ENCODE results near the gene PRDM5.

PRDM5 gene

DNA sequence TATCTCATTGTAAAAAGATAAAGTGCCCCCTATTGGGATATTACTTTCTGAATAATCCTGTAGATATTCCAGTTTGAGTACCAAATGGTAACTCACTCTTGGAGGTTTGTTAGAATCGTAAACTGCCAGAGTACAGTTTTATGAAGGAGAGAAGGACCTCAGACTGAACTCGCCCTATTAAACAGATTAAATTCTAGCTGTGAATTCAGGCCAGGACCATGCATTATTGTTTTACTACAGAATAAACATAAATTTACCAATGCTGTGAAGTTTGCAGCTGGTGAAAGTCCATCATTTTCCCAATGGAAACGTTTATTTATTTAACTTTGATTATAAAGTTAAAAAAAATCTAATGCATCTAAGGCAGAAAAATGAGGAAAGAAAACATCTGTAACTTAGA is 20.2 kb upstream of the PRDM5 start:
- no peak for TF ChIP-seq ZFX (IDR thresholded peaks at IDR 0.05; ENCODE audit: borderline replicate concordance)
- TF ChIP-seq, protein P1, sequence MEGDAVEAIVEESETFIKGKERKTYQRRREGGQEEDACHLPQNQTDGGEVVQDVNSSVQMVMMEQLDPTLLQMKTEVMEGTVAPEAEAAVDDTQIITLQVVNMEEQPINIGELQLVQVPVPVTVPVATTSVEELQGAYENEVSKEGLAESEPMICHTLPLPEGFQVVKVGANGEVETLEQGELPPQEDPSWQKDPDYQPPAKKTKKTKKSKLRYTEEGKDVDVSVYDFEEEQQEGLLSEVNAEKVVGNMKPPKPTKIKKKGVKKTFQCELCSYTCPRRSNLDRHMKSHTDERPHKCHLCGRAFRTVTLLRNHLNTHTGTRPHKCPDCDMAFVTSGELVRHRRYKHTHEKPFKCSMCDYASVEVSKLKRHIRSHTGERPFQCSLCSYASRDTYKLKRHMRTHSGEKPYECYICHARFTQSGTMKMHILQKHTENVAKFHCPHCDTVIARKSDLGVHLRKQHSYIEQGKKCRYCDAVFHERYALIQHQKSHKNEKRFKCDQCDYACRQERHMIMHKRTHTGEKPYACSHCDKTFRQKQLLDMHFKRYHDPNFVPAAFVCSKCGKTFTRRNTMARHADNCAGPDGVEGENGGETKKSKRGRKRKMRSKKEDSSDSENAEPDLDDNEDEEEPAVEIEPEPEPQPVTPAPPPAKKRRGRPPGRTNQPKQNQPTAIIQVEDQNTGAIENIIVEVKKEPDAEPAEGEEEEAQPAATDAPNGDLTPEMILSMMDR (IDR thresholded peaks at IDR 0.05): no peak
- H3K27ac ChIP-seq: no peak overlapping the region

DNA sequence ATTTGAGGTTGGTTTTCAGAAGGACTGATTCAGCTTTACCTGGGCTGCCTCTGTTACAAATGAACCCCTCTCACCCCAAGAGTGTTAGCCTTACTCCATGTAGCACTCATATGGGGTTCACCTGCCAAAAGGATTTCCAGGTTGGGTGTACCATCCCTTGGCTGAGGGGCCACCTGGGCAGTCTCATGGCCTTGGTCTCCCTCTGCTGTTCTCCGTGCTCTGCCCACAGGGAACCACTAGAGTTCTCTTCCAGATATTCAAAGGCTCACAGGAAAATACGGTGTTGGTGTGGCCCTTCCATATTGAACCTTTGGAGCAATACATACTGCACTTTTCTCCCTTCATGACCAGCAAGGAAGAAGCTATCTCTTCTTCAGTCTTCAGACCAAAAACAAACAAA is 18.0 kb upstream of the PRDM5 start:
- no peak overlapping the region for H3K27ac ChIP-seq
- TF ChIP-seq, protein P1 (IDR thresholded peaks at IDR 0.05): no peak
- TF ChIP-seq ZFX (IDR thresholded peaks at IDR 0.05; ENCODE audit: borderline replicate concordance): no peak

DNA sequence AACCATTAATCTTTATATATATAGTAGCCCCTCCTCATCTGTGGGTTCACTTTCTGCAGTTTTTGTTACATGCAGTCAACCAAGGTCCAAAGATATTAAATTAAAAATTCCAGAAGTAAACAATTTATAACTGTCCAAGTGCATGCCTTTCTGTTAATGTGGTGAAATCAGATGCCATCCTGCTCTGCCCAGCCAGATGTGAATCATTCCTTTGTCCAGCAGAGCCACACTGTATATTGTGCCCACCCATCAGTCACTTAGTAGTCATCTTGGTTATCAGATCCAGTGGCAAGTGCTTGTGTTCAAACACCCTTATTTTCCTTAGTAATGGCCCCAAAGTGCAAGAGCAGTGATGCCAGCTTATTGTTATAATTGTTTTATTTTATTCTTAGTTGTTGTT is 17.2 kb upstream of the PRDM5 start:
- no peak for TF ChIP-seq ZFX (IDR thresholded peaks at IDR 0.05; ENCODE audit: borderline replicate concordance)
- TF ChIP-seq, protein P1 (IDR thresholded peaks at IDR 0.05): no peak
- H3K27ac ChIP-seq: no peak overlapping the region

DNA sequence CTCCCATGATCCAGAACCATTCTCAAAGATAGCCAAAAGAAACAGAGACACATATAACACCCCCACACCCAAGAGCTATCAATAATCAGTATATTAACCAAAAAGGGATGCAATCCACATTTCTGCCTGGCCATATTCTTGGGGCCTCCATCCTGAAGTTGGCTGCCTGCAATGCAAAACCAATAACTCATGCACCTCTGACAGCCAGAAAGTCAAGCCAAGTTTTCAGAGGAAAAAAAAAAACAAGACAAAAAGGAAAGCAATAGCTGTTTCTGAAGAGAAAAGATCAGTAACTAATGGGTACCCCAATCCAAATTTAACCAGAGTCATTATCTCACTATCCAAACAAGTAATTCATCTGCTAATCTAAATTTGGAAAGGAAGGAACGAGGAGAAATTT is 7.3 kb upstream of the PRDM5 start:
- H3K27ac ChIP-seq: no peak overlapping the region
- no peak for TF ChIP-seq ZFX (IDR thresholded peaks at IDR 0.05; ENCODE audit: borderline replicate concordance)
- TF ChIP-seq, protein P1 (IDR thresholded peaks at IDR 0.05): no peak

DNA sequence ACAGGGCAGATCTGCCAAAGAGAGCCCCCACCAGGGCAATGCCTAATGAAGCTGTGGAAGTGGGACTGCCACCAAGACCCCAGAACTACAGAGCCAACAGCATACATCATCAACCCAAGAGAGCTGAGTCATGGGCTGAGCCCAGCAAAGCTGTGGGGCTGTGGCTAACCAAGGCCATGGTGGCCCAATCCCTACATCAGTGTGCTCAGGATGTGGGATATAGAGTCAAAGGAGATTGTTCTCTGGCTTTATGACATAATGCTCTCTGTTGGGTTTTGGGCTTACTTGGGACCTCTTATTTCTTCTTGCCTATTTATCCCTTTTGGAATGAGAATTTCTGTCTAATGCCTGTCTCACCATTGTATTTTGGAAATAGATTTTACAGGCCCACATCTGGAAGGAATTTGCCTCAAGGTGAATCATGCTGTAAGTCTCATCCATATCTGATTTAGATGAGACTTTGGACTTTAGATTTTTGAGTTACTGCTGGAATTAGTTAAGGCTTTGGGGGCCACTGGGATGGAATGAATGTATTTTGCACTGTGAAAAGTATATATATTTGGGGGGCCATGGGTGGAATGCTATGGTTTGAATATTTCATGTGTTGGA is 5.4 kb upstream of the PRDM5 start:
- TF ChIP-seq, protein P1 (IDR thresholded peaks at IDR 0.05): no peak
- no peak for TF ChIP-seq ZFX (IDR thresholded peaks at IDR 0.05; ENCODE audit: borderline replicate concordance)
- H3K27ac ChIP-seq: no peak overlapping the region

DNA sequence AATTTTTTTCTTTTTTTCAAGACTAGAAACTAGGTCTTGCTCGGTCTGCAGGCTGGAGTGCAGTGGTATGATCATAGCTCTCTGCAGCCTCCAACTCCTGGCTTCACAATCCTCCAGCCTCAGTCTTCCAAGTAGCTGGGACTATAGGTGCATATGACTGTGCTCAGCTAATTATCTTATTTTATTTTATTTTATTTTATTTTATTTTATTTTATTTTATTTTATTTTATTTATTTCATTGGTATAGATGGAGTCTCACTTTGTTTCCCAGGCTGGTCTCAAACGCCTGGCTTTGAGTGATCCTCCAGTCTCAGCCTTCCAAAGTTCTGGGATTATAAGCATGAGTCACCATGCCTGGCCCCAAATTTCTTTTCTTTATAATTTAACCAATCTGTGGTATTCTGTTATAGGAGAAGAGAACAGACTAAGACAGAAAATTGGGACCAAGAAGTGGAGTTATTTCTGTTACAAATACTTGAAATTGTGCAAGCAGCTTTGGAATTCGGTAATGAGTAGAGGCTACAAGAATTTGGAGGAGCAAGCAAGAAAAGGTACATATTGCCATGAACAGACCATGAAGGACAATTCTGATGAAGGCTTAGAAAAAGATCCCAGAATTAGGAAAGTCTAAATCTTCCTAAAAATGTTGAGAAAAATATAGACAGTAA is 4.0 kb upstream of the PRDM5 start:
- H3K27ac ChIP-seq: no peak overlapping the region
- TF ChIP-seq, protein P1 (IDR thresholded peaks at IDR 0.05): no peak
- TF ChIP-seq ZFX (IDR thresholded peaks at IDR 0.05; ENCODE audit: borderline replicate concordance): no peak

DNA sequence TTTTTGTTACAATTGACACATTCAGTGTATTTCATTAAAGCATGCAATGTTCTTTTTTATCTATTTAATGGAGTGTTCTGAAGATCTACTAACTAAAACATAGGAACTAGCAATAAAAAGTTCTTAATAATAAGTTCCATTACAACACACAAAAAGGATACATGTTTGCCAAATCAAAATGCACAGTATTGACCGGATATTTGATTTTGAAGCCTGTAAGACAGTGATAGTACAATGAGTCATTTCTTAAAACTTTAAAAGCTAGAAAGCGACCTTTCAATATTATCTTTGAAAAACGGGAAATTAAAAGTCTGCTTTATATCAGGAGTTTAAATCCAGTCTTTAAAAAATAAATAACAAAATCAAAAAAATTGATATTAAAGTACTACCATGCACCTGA is 2.4 kb upstream of the PRDM5 start:
- H3K27ac ChIP-seq: no peak overlapping the region
- TF ChIP-seq, protein P1 (IDR thresholded peaks at IDR 0.05): no peak
- no peak for TF ChIP-seq ZFX (IDR thresholded peaks at IDR 0.05; ENCODE audit: borderline replicate concordance)

Data from 22Rv1 (cell line).